WERI-Rb-1 (cell line): ENCODE results near the gene LHPP.
"Not testable (repeated sequence)": the region's sequence is repeated elsewhere in the genome, so short reads cannot be mapped to it uniquely, and the experiment has no call there.

Source experiments
- DNase-seq: peaks from one replicate; pipeline ENCODE4 v3.0.0-alpha.2; 2020
- H3K27ac ChIP-seq: fragments of 250-450 bp; sonication (Bioruptor Pico); 2 replicates; pipeline ENCODE4 v1.5.1; 2020; ENCODE audit warnings: mild to moderate bottlenecking, moderate library complexity
- H3K27me3 ChIP-seq: fragments of 250-450 bp; sonication (Bioruptor Pico); 2 replicates; pipeline ENCODE4 v1.5.1; 2021; ENCODE audit warnings: mild to moderate bottlenecking, low read depth, moderate library complexity; ENCODE audit not compliant: insufficient read depth, severe bottlenecking
- H3K36me3 ChIP-seq: fragments of 250-450 bp; sonication (Bioruptor Pico); 2 replicates; pipeline ENCODE4 v1.5.1; 2020; ENCODE audit warnings: mild to moderate bottlenecking, moderate library complexity
- H3K4me3 ChIP-seq: 2 replicates; pipeline ENCODE4 v1.5.1; 2011; ENCODE audit warnings: low read depth, mild to moderate bottlenecking, control low read depth, low read length
- H3K9me3 ChIP-seq: fragments of 250-450 bp; sonication (Bioruptor Pico); 2 replicates; pipeline ENCODE4 v1.5.1; 2021; ENCODE audit warnings: mild to moderate bottlenecking, moderate library complexity; ENCODE audit not compliant: severe bottlenecking
- TF ChIP-seq, protein P1 (sequence below): IDR thresholded peaks from 2 replicates; pipeline ENCODE4 v1.5.1; 2011; ENCODE audit warnings: low read depth, mild to moderate bottlenecking, control low read depth, inconsistent platforms, low read length

Gene LHPP

GRCh38 chr10:124544711-124545110 is 83.1 kb downstream of the LHPP start:
- H3K27ac ChIP-seq = no peak overlapping the region
- TF ChIP-seq, protein P1, sequence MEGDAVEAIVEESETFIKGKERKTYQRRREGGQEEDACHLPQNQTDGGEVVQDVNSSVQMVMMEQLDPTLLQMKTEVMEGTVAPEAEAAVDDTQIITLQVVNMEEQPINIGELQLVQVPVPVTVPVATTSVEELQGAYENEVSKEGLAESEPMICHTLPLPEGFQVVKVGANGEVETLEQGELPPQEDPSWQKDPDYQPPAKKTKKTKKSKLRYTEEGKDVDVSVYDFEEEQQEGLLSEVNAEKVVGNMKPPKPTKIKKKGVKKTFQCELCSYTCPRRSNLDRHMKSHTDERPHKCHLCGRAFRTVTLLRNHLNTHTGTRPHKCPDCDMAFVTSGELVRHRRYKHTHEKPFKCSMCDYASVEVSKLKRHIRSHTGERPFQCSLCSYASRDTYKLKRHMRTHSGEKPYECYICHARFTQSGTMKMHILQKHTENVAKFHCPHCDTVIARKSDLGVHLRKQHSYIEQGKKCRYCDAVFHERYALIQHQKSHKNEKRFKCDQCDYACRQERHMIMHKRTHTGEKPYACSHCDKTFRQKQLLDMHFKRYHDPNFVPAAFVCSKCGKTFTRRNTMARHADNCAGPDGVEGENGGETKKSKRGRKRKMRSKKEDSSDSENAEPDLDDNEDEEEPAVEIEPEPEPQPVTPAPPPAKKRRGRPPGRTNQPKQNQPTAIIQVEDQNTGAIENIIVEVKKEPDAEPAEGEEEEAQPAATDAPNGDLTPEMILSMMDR = no peak
- H3K9me3 ChIP-seq = no peaks in the 10 kb centered on the region
- H3K4me3 ChIP-seq = no peak overlapping the region
- DNase-seq = no peak
- H3K36me3 ChIP-seq = no peaks in the 10 kb centered on the region
- no peaks in the 10 kb centered on the region for H3K27me3 ChIP-seq

- H3K36me3 ChIP-seq = no peaks in the 10 kb centered on the region
- no peak for DNase-seq
- TF ChIP-seq, protein P1 = no peak
Observed at GRCh38 chr10:124545351-124546054, 83.9 kb downstream of the LHPP start.

DNA sequence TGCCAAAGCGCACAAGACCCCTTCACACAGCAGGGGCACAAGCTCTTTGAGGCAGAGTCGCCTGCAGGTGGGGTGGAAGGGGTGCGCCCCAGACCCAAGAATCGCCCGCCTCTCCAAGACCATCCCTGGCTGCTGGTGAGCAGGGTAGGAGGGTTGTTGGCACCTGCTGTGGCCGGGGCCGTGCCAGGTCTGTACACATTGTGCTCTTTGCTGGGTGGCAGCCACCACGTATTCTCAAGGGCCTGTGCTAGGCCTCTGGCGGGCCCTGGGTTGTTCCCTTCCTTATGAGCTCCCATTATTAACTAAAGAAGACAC is 84.4 kb downstream of the LHPP start:
- TF ChIP-seq, protein P1 = no peak
- H3K27me3 ChIP-seq = no peaks in the 10 kb centered on the region
- H3K4me3 ChIP-seq = no peak overlapping the region
- H3K9me3 ChIP-seq = no peaks in the 10 kb centered on the region
- H3K36me3 ChIP-seq = no peaks in the 10 kb centered on the region
- no peak for DNase-seq
- H3K27ac ChIP-seq = no peak overlapping the region

More at GRCh38 chr10:124545351-124546054, 83.9 kb downstream of the LHPP start:
- H3K9me3 ChIP-seq = no peaks in the 10 kb centered on the region
- H3K27me3 ChIP-seq = no peaks in the 10 kb centered on the region
- no peak overlapping the region for H3K4me3 ChIP-seq
- no peak overlapping the region for H3K27ac ChIP-seq

GRCh38 chr10:124546957-124547646 is 85.5 kb downstream of the LHPP start:
- no peak overlapping the region for H3K27ac ChIP-seq
- TF ChIP-seq, protein P1 = no peak

GRCh38 chr10:124547647-124548168 is 86.1 kb downstream of the LHPP start:
- DNase-seq = no peak
- TF ChIP-seq, protein P1 = no peak

More at GRCh38 chr10:124546957-124547646, 85.5 kb downstream of the LHPP start:
- no peak for DNase-seq
- Histone ChIP-seq H3K27me3 (no peaks in the 10 kb centered on the region), H3K9me3 (no peaks in the 10 kb centered on the region), H3K36me3 (no peaks in the 10 kb centered on the region), H3K4me3 (no peak overlapping the region)

DNA sequence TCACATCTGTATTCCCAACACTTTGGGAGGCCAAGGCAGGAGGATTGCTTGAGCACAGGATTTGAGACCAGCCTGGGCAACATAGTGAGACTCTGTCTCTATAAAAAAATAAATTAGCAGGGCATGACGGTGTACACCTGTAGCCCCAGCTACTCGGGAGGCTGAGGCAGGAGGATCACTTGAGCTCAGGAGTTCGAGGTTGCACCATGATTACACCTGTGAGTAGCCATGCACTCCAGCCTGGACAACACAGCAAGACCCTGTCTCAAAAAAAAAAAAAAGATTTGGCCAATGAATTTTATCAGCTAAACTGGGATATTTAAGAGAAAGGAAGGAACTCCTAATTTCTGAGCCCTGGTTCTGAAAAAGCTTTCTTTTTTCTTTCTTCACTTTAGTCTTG is 87.5 kb downstream of the LHPP start:
- not testable (repeated sequence) for H3K27ac ChIP-seq, H3K27me3 ChIP-seq, H3K36me3 ChIP-seq, DNase-seq, H3K4me3 ChIP-seq, H3K9me3 ChIP-seq

More at GRCh38 chr10:124547647-124548168, 86.1 kb downstream of the LHPP start:
- H3K27me3 ChIP-seq = no peaks in the 10 kb centered on the region
- no peak overlapping the region for H3K27ac ChIP-seq
- no peaks in the 10 kb centered on the region for H3K36me3 ChIP-seq
- H3K9me3 ChIP-seq = no peaks in the 10 kb centered on the region
- no peak overlapping the region for H3K4me3 ChIP-seq
